Stimulated activated CD8-positive, alpha-beta memory T cell treated with anti-CD3 and anti-CD28 coated beads, Interleukin-4, amount 100 ng/mL, for 48 hours (primary cell): ENCODE measurements around the gene PXDC1.
"Not testable (repeated sequence)": the region's sequence is repeated elsewhere in the genome, so short reads cannot be mapped to it uniquely, and the experiment has no call there.

Experiments
- DNase-seq: peaks from one replicate; pipeline ENCODE4 v3.0.0-alpha.2; 2020

The PXDC1 gene

GRCh38 chr6:3729603-3730344, 21.7 kb downstream of the PXDC1 start:
- DNase-seq = no peak

- DNase-seq = no peak
Measured at GRCh38 chr6:3727593-3728108, 23.9 kb downstream of the PXDC1 start.

GRCh38 chr6:3727036-3727435, 24.5 kb downstream of the PXDC1 start:
- DNase-seq = no peak

GRCh38 chr6:3726421-3726820, 25.1 kb downstream of the PXDC1 start:
- no peak for DNase-seq

GRCh38 chr6:3725145-3726047, 26.1 kb downstream of the PXDC1 start:
- DNase-seq = no peak

- no peak for DNase-seq
Measured at GRCh38 chr6:3724451-3725144, 26.9 kb downstream of the PXDC1 start.

GRCh38 chr6:3723966-3724365, 27.5 kb downstream of the PXDC1 start:
- DNase-seq = no peak

- no peak for DNase-seq
Measured at GRCh38 chr6:3723251-3723650, 28.3 kb downstream of the PXDC1 start.

GRCh38 chr6:3722785-3723184, 28.7 kb downstream of the PXDC1 start:
- DNase-seq = no peak

GRCh38 chr6:3721810-3722621, 29.5 kb downstream of the PXDC1 start:
- DNase-seq = no peak

GRCh38 chr6:3720770-3721169, 30.7 kb downstream of the PXDC1 start:
- not testable (repeated sequence) for DNase-seq

- DNase-seq = no peak
Measured at GRCh38 chr6:3719462-3720308, 31.8 kb downstream of the PXDC1 start.

- no peak for DNase-seq
Measured at GRCh38 chr6:3718407-3718806, 33.1 kb downstream of the PXDC1 start.

GRCh38 chr6:3715285-3715684, 36.2 kb downstream of the PXDC1 start:
- DNase-seq = no peak

- no peak for DNase-seq
Measured at GRCh38 chr6:3714768-3715167, 36.7 kb downstream of the PXDC1 start.

- no peak for DNase-seq
Measured at GRCh38 chr6:3714111-3714510, 37.4 kb downstream of the PXDC1 start.

- DNase-seq = no peak
Measured at GRCh38 chr6:3712827-3713665, 38.5 kb downstream of the PXDC1 start.

- DNase-seq = no peak
Measured at GRCh38 chr6:3711776-3712175, 39.7 kb downstream of the PXDC1 start.

- DNase-seq = no peak
Measured at GRCh38 chr6:3710403-3710802, 41.1 kb downstream of the PXDC1 start.

- no peak for DNase-seq
Measured at GRCh38 chr6:3708540-3708939, 43.0 kb downstream of the PXDC1 start.
